ENCODE results near the gene LIX1L.

DNA sequence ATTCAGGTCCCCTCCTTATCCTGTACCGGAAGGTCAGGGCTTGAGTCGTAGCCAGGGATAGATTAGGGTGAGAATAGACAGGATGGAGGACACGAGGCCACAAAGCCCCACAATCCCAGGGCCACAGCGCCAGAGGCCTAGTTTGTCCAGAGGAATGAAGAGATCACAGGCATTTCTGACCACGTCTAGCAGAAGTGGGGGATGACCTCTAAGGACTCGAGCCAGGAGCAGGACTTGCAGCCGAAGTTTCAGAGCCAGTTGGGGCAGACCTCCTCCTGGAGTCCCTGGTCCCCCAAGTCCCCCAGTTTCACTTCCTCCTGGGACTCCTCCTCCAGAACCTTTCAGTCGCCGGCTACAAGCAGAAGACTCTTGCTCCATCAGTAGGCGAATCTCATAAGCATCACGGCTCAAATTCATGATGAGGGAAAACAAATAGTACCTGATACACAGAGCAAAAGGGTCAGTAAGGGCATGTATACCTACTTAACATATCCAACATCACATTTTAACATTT, 45.6 kb downstream of the LIX1L start:
- TF ChIP-seq ZNF274 (IDR thresholded peaks at IDR 0.05; ENCODE audit: low read depth, low read length) = no peak
- TF ChIP-seq YY1 (IDR thresholded peaks at IDR 0.05; ENCODE audit: insufficient read depth, insufficient read length) = no peak
- TF ChIP-seq SUZ12 (IDR thresholded peaks at IDR 0.05; ENCODE audit: extremely low read depth, insufficient read depth, insufficient read length) = no peak

Data from NT2/D1 (cell line).